Measurements from ENCODE around the gene ASH1L. TPM values are rescaled to one million over a fixed set of nuclear protein-coding genes. Genes with fewer than 3 reads are reported as not detected.
"Not testable (repeated sequence)": the region's sequence is repeated elsewhere in the genome, so short reads cannot be mapped to it uniquely, and the experiment has no call there.

The ASH1L gene
- total and polyA plus RNA-seq, 2 donors (not counting 3 experiments of a cell fraction or from before 2014, with no cell fraction given), result 11.6 to 29.2 TPM

- peak; percentile 49 for TF ChIP-seq POLR2AphosphoS5 (IDR thresholded peaks at IDR 0.05; ENCODE audit: insufficient read depth, low read depth, low read length)
- H3K9me1 ChIP-seq (replicated peaks; ENCODE audit: control insufficient read depth, extremely low read depth, insufficient read depth, low read length); DNase-seq (ENCODE audit: low read depth, low spot score); H3K36me3 ChIP-seq (ENCODE audit: control insufficient read depth in 2 of 2, extremely low read depth in 1 of 2, insufficient read depth in 2 of 2, low read length in 2 of 2); H3K4me1 ChIP-seq (ENCODE audit: control insufficient read depth, extremely low read depth, insufficient read depth, low read length); FAIRE-seq; POLR2A ChIA-PET; dilution Hi-C loops (cut with MboI; ENCODE audit: extremely low pct_ligation_motif_present, low sequenced_read_pairs); BruUV-seq (replicated peaks); H3K9me3 ChIP-seq (replicated peaks; ENCODE audit: control insufficient read depth, insufficient read depth, low read length); H3K27me3 ChIP-seq (ENCODE audit: control insufficient read depth in 2 of 2, insufficient read depth in 2 of 2, low read length in 2 of 2); H4K20me1 ChIP-seq (replicated peaks; ENCODE audit: control insufficient read depth, extremely low read depth, insufficient read depth, low read length): not testable (repeated sequence)
- H3K4me3 ChIP-seq (replicated peaks in 1 of 3; ENCODE audit: insufficient read depth in 1 of 3, low read depth in 1 of 3, low read length in 3 of 3), result peak overlapping the region; percentile 63 to 89 (median 66)
- H3K4me2 ChIP-seq (ENCODE audit: insufficient read depth, low read length), result peak overlapping the region; percentile 57
- H3K27ac ChIP-seq (ENCODE audit: insufficient read depth, low read depth, low read length), result peak overlapping the region; percentile 61
- intact Hi-C loops (cut with micrococcal nuclease), result loop anchor here (2.0 to 10.0 kb wide), 2 partner anchors 237 to 307 kb away; partner anchors contain the start of gene ENTREP3
- H2AFZ ChIP-seq (ENCODE audit: low read depth, low read length), result peak overlapping the region; percentile 95
- H3K9ac ChIP-seq (replicated peaks; ENCODE audit: extremely low read depth, insufficient read depth, low read length), result peak overlapping the region; percentile 89
- CTCF ChIA-PET, result interaction anchor here (1.6 kb wide), 1 partner anchor 311 kb away, joined by 5 read pairs; no protein-coding TSS in a partner anchor
- H3K79me2 ChIP-seq (ENCODE audit: control insufficient read depth, insufficient read depth, low read length), result peaks cover 66% of the 10 kb centered on the region
Measured at GRCh38 chr1:155561779-155562580, 623 bp downstream of the ASH1L start.

DNA sequence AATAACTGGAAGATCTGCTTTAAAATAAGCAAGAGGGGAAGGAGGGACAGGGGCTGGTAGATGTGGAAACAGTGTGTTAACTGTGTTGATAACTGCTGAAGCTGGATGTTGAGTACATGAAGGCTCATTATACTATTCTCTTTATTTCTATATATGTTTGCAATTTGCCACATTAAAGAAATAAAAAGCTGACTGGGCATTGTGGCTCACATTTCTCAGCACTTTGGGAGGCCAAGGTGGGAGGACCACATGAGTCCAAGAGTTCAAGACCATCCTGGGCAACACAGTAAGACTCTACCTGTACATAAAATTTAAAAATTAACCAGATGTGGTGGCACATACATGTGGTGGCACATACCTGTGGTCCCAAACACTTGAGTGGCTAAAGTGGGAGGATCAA, 6.7 kb downstream of the ASH1L start:
- peaks cover 81% of the 10 kb centered on the region for H3K79me2 ChIP-seq (ENCODE audit: control insufficient read depth, insufficient read depth, low read length)
- FAIRE-seq (no peak), DNase-seq (ENCODE audit: low read depth, low spot score) (no peak)
- no peak overlapping the region for H3K9ac ChIP-seq (replicated peaks; ENCODE audit: extremely low read depth, insufficient read depth, low read length)
- no TSS peak for BruUV-seq (replicated peaks)
- H3K9me1 ChIP-seq (replicated peaks; ENCODE audit: control insufficient read depth, extremely low read depth, insufficient read depth, low read length), result no peaks in the 10 kb centered on the region
- ChIA-PET CTCF (no interaction called here), POLR2A (no interaction called here)
- no peaks in the 10 kb centered on the region for H3K4me1 ChIP-seq (ENCODE audit: control insufficient read depth, extremely low read depth, insufficient read depth, low read length)
- H3K27me3 ChIP-seq (ENCODE audit: control insufficient read depth in 2 of 2, insufficient read depth in 2 of 2, low read length in 2 of 2), result no peaks in the 10 kb centered on the region
- dilution Hi-C loops (cut with MboI; ENCODE audit: extremely low pct_ligation_motif_present, low sequenced_read_pairs), result no loop called here
- no peaks in the 10 kb centered on the region for H3K9me3 ChIP-seq (replicated peaks; ENCODE audit: control insufficient read depth, insufficient read depth, low read length)
- H3K36me3 ChIP-seq (ENCODE audit: control insufficient read depth in 2 of 2, extremely low read depth in 1 of 2, insufficient read depth in 2 of 2, low read length in 2 of 2), result no peaks in the 10 kb centered on the region
- no peak overlapping the region for H2AFZ ChIP-seq (ENCODE audit: low read depth, low read length)
- intact Hi-C loops (cut with micrococcal nuclease), result no loop called here
- no peak overlapping the region for H3K27ac ChIP-seq (ENCODE audit: insufficient read depth, low read depth, low read length)
- TF ChIP-seq FOS (IDR thresholded peaks at IDR 0.05; ENCODE audit: borderline replicate concordance, insufficient read depth, low read length), result no peak
- TF ChIP-seq MYC (IDR thresholded peaks at IDR 0.05; ENCODE audit: low read depth, low read length), result no peak
- no peak for TF ChIP-seq JUN (IDR thresholded peaks at IDR 0.05; ENCODE audit: borderline replicate concordance, insufficient read depth, insufficient read length, low read depth)
- no peak for TF ChIP-seq POLR2AphosphoS5 (IDR thresholded peaks at IDR 0.05; ENCODE audit: insufficient read depth, low read depth, low read length)
- TF ChIP-seq, protein P1, sequence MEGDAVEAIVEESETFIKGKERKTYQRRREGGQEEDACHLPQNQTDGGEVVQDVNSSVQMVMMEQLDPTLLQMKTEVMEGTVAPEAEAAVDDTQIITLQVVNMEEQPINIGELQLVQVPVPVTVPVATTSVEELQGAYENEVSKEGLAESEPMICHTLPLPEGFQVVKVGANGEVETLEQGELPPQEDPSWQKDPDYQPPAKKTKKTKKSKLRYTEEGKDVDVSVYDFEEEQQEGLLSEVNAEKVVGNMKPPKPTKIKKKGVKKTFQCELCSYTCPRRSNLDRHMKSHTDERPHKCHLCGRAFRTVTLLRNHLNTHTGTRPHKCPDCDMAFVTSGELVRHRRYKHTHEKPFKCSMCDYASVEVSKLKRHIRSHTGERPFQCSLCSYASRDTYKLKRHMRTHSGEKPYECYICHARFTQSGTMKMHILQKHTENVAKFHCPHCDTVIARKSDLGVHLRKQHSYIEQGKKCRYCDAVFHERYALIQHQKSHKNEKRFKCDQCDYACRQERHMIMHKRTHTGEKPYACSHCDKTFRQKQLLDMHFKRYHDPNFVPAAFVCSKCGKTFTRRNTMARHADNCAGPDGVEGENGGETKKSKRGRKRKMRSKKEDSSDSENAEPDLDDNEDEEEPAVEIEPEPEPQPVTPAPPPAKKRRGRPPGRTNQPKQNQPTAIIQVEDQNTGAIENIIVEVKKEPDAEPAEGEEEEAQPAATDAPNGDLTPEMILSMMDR (IDR thresholded peaks at IDR 0.05; ENCODE audit: extremely low read depth in 1 of 2, insufficient read depth in 1 of 2, low read depth in 1 of 2, low read length in 2 of 2), result no peak
- no peak overlapping the region for H3K4me3 ChIP-seq (replicated peaks in 1 of 3; ENCODE audit: insufficient read depth in 1 of 3, low read depth in 1 of 3, low read length in 3 of 3)
- H4K20me1 ChIP-seq (replicated peaks; ENCODE audit: control insufficient read depth, extremely low read depth, insufficient read depth, low read length), result peaks cover 3% of the 10 kb centered on the region
- no peak overlapping the region for H3K4me2 ChIP-seq (ENCODE audit: insufficient read depth, low read length)

Measured in endothelial cell of umbilical vein (primary cell).